ENCODE results near the gene ZNF597. TPM values are rescaled to one million over a fixed set of nuclear protein-coding genes. Genes with fewer than 3 reads are reported as not detected.

The ZNF597 gene
- total RNA-seq, 1 experiment from 2014 or later = 3.5 TPM

DNA sequence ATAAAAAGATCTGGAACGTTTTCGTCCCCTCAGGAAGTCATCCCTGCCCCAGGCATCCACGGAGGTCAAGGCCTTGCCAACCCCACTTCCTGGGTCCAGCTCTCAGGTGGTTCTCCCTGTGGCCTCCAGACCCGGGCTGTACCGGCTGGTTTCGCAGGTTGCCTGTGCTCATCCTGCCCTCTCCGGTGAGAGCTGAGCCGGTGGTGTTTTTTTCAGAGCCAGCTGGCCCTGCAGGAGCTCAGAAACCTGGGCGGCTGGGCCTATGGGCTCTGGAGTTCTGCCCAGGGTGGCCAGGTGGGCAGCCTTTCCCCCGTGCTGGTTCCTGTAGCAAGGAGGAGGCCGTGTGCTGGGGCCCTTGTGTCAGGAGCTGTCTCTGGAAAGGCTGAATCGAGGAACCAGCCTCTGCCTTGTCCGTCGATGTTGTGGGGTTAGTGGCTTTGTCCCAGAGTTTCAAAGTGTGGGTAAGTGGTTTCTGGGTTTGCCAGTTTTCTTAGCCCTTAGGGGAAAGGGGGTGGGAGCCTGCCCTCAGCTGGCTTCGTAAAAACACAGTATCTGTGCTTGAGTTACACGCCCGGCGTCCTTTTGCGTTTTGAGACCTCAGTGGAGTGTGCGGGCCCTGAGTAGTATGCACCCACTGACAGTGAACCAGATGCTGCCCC, 28.3 kb upstream of the ZNF597 start:
- no peaks in the 10 kb centered on the region for H3K23me2 ChIP-seq (ENCODE audit: insufficient read length, low read depth, low read length, poor library complexity, severe bottlenecking)
- no peak for TF ChIP-seq CTCF (conservative IDR thresholded peaks at IDR 0.05)
- no peak overlapping the region for H4K5ac ChIP-seq (ENCODE audit: insufficient read length, low read depth, low read length)
- no peak overlapping the region; the same call in 1 of the 2 replicates for H3K14ac ChIP-seq (ENCODE audit: insufficient read depth, low read length)
- H4K8ac ChIP-seq (replicated peaks; ENCODE audit: insufficient read length, low read depth, low read length) = no peak overlapping the region
- H3K4me1 ChIP-seq (ENCODE audit: insufficient read depth, low read length) = no peaks in the 10 kb centered on the region; the same call in 1 of the 2 replicates
- H2BK5ac ChIP-seq (ENCODE audit: insufficient read length, low read length) = no peak overlapping the region
- no peak overlapping the region for H3K4ac ChIP-seq (ENCODE audit: low read depth, low read length)
- DNase-seq = no peak
- Mint-ChIP-seq H3K27me3 (ENCODE audit: low read depth) (no peaks in the 10 kb centered on the region), H3K27ac (no peak overlapping the region), H3K9me3 (no peaks in the 10 kb centered on the region), H3K36me3 (ENCODE audit: insufficient read depth in 1 of 3, low read depth in 3 of 3) (peaks cover 7 to 15% (median 9%) of the 10 kb centered on the region in 3 experiments; a peak in 5 of 7 replicates), H3K4me3 (no peak overlapping the region), H3K4me1 (peaks cover 26 to 32% of the 10 kb centered on the region in 2 experiments)
- peaks cover 3% of the 10 kb centered on the region for H4K20me1 ChIP-seq (ENCODE audit: control insufficient read depth, insufficient read depth, insufficient read length)
- H2AFZ ChIP-seq (ENCODE audit: low read length) = no peak overlapping the region
- H2BK15ac ChIP-seq (ENCODE audit: low read depth, low read length) = no peak overlapping the region
- WGBS (ENCODE audit: extremely low coverage, insufficient read length, low lambda C conversion rate) = no CpG with 5 or more reads among the region's 20 CpGs
- peaks cover 17% of the 10 kb centered on the region; the same call in 1 of the 2 replicates for H3K79me2 ChIP-seq (ENCODE audit: insufficient read depth, low read length)
- no peak overlapping the region for H2AK5ac ChIP-seq (ENCODE audit: insufficient read length, low read length)
- H3K9ac ChIP-seq (ENCODE audit: extremely low read depth, insufficient read length, low read length) = no peak overlapping the region
- H3T11ph ChIP-seq (ENCODE audit: low read length) = no peak overlapping the region
- no peak overlapping the region for H4K91ac ChIP-seq (ENCODE audit: insufficient read length, low read depth, low read length)
- no peak overlapping the region for H3K56ac ChIP-seq (ENCODE audit: insufficient read length, low read depth, low read length)
- H3K27ac ChIP-seq (ENCODE audit: insufficient read length, low read depth, low read length) = no peak overlapping the region
- no peak overlapping the region for H2BK12ac ChIP-seq (ENCODE audit: insufficient read length, low read depth, low read length)
- H2BK120ac ChIP-seq (ENCODE audit: low read depth, low read length, poor library complexity, severe bottlenecking) = no peak overlapping the region
- no peak overlapping the region for H2BK20ac ChIP-seq (ENCODE audit: low read depth, low read length, poor library complexity, severe bottlenecking)
- no peak overlapping the region for H3K4me2 ChIP-seq (ENCODE audit: insufficient read depth, insufficient read length, low read length)
- H3K9me3 ChIP-seq (ENCODE audit: control insufficient read depth, low read depth, low read length) = no peaks in the 10 kb centered on the region
- H3K79me1 ChIP-seq (ENCODE audit: insufficient read depth, low read depth, low read length, poor library complexity, severe bottlenecking) = peaks cover 11% of the 10 kb centered on the region
- H3K27me3 ChIP-seq (ENCODE audit: insufficient read depth, low read length) = no peaks in the 10 kb centered on the region
- H3K18ac ChIP-seq (ENCODE audit: insufficient read length, low read depth, low read length) = no peak overlapping the region
- H3K23ac ChIP-seq (ENCODE audit: insufficient read length, low read depth, low read length) = no peak overlapping the region

Data from H9 (cell line).